GM12878 (cell line): ENCODE data around the gene EYA2. TPM values are rescaled to one million over a fixed set of nuclear protein-coding genes. Genes with fewer than 3 reads are reported as not detected.

Experiments
- ATAC-seq: fragments of 200-7000 bp; cut with Tn5 transposase; 3 replicates; pipeline ENCODE4 v1.9.1; 2020; ENCODE audit warnings: mild to moderate bottlenecking, moderate library complexity
- BruUV-seq: library from RNA; stranded (reverse); fragments of 400-500 nt; replicated peaks from 2 replicates; lab custom pipeline; 2021; lab: Mats Ljungman, UMichigan
- CTCF ChIA-PET: fragments of 300-600 bp; sonication (Branson Sonifier 250); formaldehyde crosslinking; extraction: SDS; loops from one replicate; lab custom pipeline; 2021; ENCODE audit warnings: inconsistent platforms; lab: Yijun Ruan, JAX
- POLR2A ChIA-PET: fragments of 350-600 bp; formaldehyde crosslinking; extraction: SDS; loops from one replicate; lab custom pipeline; 2021; ENCODE audit warnings: inconsistent platforms; lab: Charles Lee
- RAD21 ChIA-PET: fragments of 300-600 bp; sonication (Branson Sonifier 250); formaldehyde crosslinking; loops from one replicate; lab custom pipeline; 2023; ENCODE audit warnings: antibody characterized with exemption; ENCODE audit not compliant: unreplicated experiment; lab: Charles Lee
- SMC1A ChIA-PET: fragments of 300-600 bp; sonication (Branson Sonifier 250); formaldehyde crosslinking; loops from one replicate; lab custom pipeline; 2023; ENCODE audit not compliant: unreplicated experiment, uncharacterized antibody; lab: Charles Lee
- DNase-seq: peaks from one replicate; pipeline ENCODE4 v3.0.0-alpha.2; 2011; ENCODE audit warnings: low read depth, low spot score
- FAIRE-seq: peaks from 3 replicates; lab custom pipeline; 2011; peaks lifted over from hg19 to GRCh38; lab: Jason Lieb, UNC
- H2AFZ ChIP-seq: 2 replicates; pipeline ENCODE4 v1.6.0; 2011; ENCODE audit warnings: low read depth, low read length, control low read depth; ENCODE audit not compliant: control insufficient read depth
- H3K27ac ChIP-seq: 2 replicates; pipeline ENCODE4 v1.5.1; 2011; ENCODE audit warnings: control low read depth; ENCODE audit not compliant: control insufficient read depth, insufficient read depth
- H3K27me3 ChIP-seq, 2 experiments: replicated peaks in 1 of 2; 2 replicates each; pipeline versions ENCODE4 v1.6.0 to v1.6.1; 2011; ENCODE audit warnings: low read length in 1 of 2; ENCODE audit not compliant: control insufficient read depth in 2 of 2, insufficient read depth in 2 of 2
- H3K36me3 ChIP-seq, 2 experiments: 2 replicates each; pipeline ENCODE4 v1.5.1; 2011; ENCODE audit warnings: low read length in 1 of 2; ENCODE audit not compliant: control insufficient read depth in 2 of 2, insufficient read depth in 2 of 2
- H3K4me1 ChIP-seq: 2 replicates; pipeline ENCODE4 v1.6.1; 2011; ENCODE audit warnings: mild to moderate bottlenecking, low read length, moderate library complexity, mixed read lengths; ENCODE audit not compliant: control insufficient read depth, insufficient read depth
- H3K4me2 ChIP-seq: 2 replicates; pipeline ENCODE4 v1.6.0; 2011; ENCODE audit warnings: control low read depth; ENCODE audit not compliant: control insufficient read depth, insufficient read depth
- H3K4me3 ChIP-seq: fragments of 200-600 bp; sonication (generic); 2 replicates; pipeline ENCODE4 v1.5.1; 2016
- H3K79me2 ChIP-seq: 2 replicates; pipeline ENCODE4 v1.6.0; 2011; ENCODE audit warnings: low read length; ENCODE audit not compliant: control insufficient read depth, insufficient read depth
- H3K9ac ChIP-seq: 2 replicates; pipeline ENCODE4 v1.8.0; 2011; ENCODE audit warnings: low read length, control low read depth, mixed read lengths; ENCODE audit not compliant: control insufficient read depth, insufficient read depth
- H3K9me3 ChIP-seq: replicated peaks from 3 replicates; pipeline ENCODE4 v1.5.1; 2011; ENCODE audit warnings: mild to moderate bottlenecking, low read length; ENCODE audit not compliant: control insufficient read depth, insufficient read depth
- H4K20me1 ChIP-seq: 2 replicates; pipeline ENCODE4 v1.6.0; 2011; ENCODE audit not compliant: control insufficient read depth, insufficient read depth
- BHLHE40 ChIP-seq, 2 experiments: fragments of 450-650 bp in 1 of 2; IDR thresholded peaks; 2 replicates each; pipeline ENCODE4 v1.6.1; 2011 to 2017; ENCODE audit warnings: low read depth in 2 of 2, borderline replicate concordance in 1 of 2, improper control_type of control experiment in 1 of 2, low read length in 1 of 2, mild to moderate bottlenecking in 1 of 2
- CBFB ChIP-seq: IDR thresholded peaks from 2 replicates; pipeline ENCODE4 v1.6.1; 2016; ENCODE audit warnings: antibody characterized with exemption, low read depth
- CBX5 ChIP-seq: sonication (generic); IDR thresholded peaks from 2 replicates; pipeline ENCODE4 v1.6.1; 2016; ENCODE audit warnings: low read depth, moderate library complexity, mild to moderate bottlenecking, inconsistent platforms
- HCFC1 ChIP-seq: fragments of 150-350 bp; IDR thresholded peaks from 2 replicates; pipeline ENCODE4 v1.6.1; 2014; ENCODE audit warnings: low read length
- RAD51 ChIP-seq: fragments of 450-650 bp; IDR thresholded peaks from 2 replicates; pipeline ENCODE4 v1.6.1; 2016; ENCODE audit warnings: moderate library complexity, mild to moderate bottlenecking, inconsistent platforms
- SIX5 ChIP-seq: IDR thresholded peaks from 2 replicates; pipeline ENCODE4 v1.6.1; 2011; ENCODE audit warnings: mild to moderate bottlenecking, low read depth, low read length, moderate library complexity; ENCODE audit not compliant: severe bottlenecking
- SMC3 ChIP-seq: IDR thresholded peaks from 2 replicates; pipeline ENCODE4 v1.6.1; 2011; ENCODE audit warnings: low read length, improper control_type of control experiment, borderline replicate concordance
- TCF12 ChIP-seq: IDR thresholded peaks from 2 replicates; pipeline ENCODE4 v1.6.1; 2011; ENCODE audit warnings: low read depth, mild to moderate bottlenecking, low read length
- WGBS: methylation state at CpG from one replicate; pipeline ENCODE4 v1.1.6; 2016; ENCODE audit warnings: low lambda C conversion rate; ENCODE audit not compliant: insufficient replicate concordance, insufficient coverage; ENCODE audit errors: missing lambda C conversion rate; 5-methylcytosine and 5-hydroxymethylcytosine counted together
- in situ Hi-C: fragments of 300-500 bp; cut with MboI; formaldehyde crosslinking; loops from 9 replicates; pipeline ENCODE4 v1.14.3; 2018; ENCODE audit warnings: mixed read lengths
- intact Hi-C: fragments of 100-400 bp; cut with micrococcal nuclease; formaldehyde crosslinking; loops from one replicate; pipeline ENCODE4 v1.14.2; 2022; ENCODE audit not compliant: unreplicated experiment
- polyA plus RNA-seq, 11 experiments: library from polyadenylated mRNA; depleted of rRNA in 4 of 11; unstranded in 6 of 11; stranded (reverse) in 5 of 11; fragments of >200 nt; fragmentation: Nextera tagmentation in 4 of 11; fragmentation: Illumina TruSeq in 1 of 11; extraction: Ambion mirVana in 4 of 11; extraction: Trizol in 1 of 11; gene quantifications; 1 replicate in 1 of 11; 2 replicates in 10 of 11; pipeline versions ENCODE4 v1.2.1 to v1.2.3, GENCODE V29; 2011 to 2016; ENCODE audit warnings: inconsistent platforms in 2 of 11, missing spikeins in 2 of 11, low read depth in 1 of 11
- total RNA-seq, 4 experiments: library from RNA; depleted of rRNA in 3 of 4; stranded (reverse); fragments of >200 nt in 3 of 4; fragmentation: Illumina TruSeq in 1 of 4; extraction: Trizol in 1 of 4; gene quantifications; 2 replicates each; pipeline versions ENCODE4 v1.2.1 to v1.2.3, GENCODE V29; 2013 to 2021
- TF ChIP-seq, protein P1 (sequence below), 3 experiments: IDR thresholded peaks in 2 of 3; conservative IDR thresholded peaks in 1 of 3; 2 replicates each; pipeline ENCODE4 v1.5.1; 2011; ENCODE audit warnings: low read depth in 3 of 3, low read length in 3 of 3, mild to moderate bottlenecking in 3 of 3, control low read depth in 2 of 3, moderate library complexity in 2 of 3, inconsistent platforms in 1 of 3, mixed read lengths in 1 of 3; ENCODE audit not compliant: control insufficient read depth in 2 of 3, insufficient read depth in 1 of 3; ENCODE audit errors: extremely low read depth in 1 of 3
- TF ChIP-seq, protein P2 (sequence below): IDR thresholded peaks from 2 replicates; pipeline ENCODE4 v1.6.1; 2011; ENCODE audit warnings: borderline replicate concordance, low read depth, mild to moderate bottlenecking, moderate library complexity, mixed read lengths, low read length; ENCODE audit not compliant: insufficient read depth; ENCODE audit errors: extremely low read length
- TF ChIP-seq, protein P3 (sequence below): IDR thresholded peaks from 2 replicates; pipeline ENCODE4 v1.6.1; 2011; ENCODE audit warnings: low read depth, mild to moderate bottlenecking, low read length, moderate library complexity, borderline replicate concordance; ENCODE audit errors: extremely low read depth
- TF ChIP-seq, protein P4 (sequence below): fragments of 450-650 bp; formaldehyde crosslinking; IDR thresholded peaks from 2 replicates; pipeline ENCODE4 v1.4.0; 2022; ENCODE audit warnings: mild to moderate bottlenecking, moderate library complexity

The EYA2 gene
- total and polyA plus RNA-seq, 10 of the 15 experiments (the other 5 are each of a cell fraction or from before 2014, with no cell fraction given), result 0.20 TPM; not detected in 9

DNA sequence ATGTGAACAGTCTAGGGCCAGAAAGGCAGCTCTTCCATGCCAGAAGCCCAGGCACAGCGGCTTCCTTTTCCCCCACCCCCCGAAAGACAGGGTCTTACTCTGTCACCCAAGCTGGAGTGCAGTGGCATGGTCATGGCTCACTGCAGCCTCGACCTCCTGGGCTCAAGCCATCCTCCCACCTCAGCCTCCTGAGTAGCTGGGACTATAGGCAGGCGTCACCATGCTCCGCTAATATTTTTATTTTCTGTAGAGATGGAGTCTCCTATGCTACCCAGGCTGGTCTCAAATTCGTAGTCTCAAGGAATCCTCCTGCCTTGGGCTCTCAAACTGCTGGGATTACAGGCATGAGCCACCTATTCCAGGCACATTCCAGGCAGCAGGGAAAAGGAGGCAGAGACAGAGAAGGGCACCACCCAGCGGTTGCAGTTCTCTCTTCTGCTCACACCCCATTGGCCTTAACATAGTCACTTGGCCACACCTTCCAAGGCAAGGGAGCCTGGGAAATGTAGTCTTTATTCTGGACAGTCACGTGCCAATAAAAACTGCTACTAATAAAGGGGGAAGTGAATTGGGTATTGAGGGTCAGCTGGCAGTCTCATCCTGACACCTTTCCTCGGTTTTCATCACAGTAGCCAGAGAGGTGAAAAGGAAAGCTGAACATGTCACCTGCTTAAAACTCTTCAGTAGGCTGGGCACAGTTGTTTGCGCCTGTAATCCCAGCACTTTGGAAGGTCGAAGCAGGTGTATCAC lies 255.9 kb downstream of the EYA2 start:
- Histone ChIP-seq H3K4me1 (no peaks in the 10 kb centered on the region), H3K27ac (no peak overlapping the region), H3K4me2 (no peak overlapping the region), H3K9ac (no peak overlapping the region), H4K20me1 (no peaks in the 10 kb centered on the region), H3K27me3 (no peaks in the 10 kb centered on the region; a peak in 2 of 4 replicates), H3K36me3 (no peaks in the 10 kb centered on the region), H3K4me3 (no peak overlapping the region), H2AFZ (no peak overlapping the region), H3K9me3 (no peaks in the 10 kb centered on the region), H3K79me2 (no peaks in the 10 kb centered on the region)
- intact Hi-C loops, result no loop called here
- ChIA-PET CTCF (interaction anchor here (0.8 to 1.3 kb wide), 3 partner anchors 13 to 393 kb away, joined by 3 read pairs; no protein-coding TSS in a partner anchor), POLR2A (no interaction called here), RAD21 (interaction anchor here (0.8 kb wide), 1 partner anchor 387 kb away, joined by 3 read pairs; no protein-coding TSS in a partner anchor), SMC1A (interaction anchor here (0.6 to 1.3 kb wide), 3 partner anchors 231 to 396 kb away, joined by 3 to 4 read pairs (median 3); no protein-coding TSS in a partner anchor)
- 58% methylated on average over 11 of the region's 11 CpGs for WGBS
- peak; percentile 87 for ATAC-seq
- TF ChIP-seq, protein P1, sequence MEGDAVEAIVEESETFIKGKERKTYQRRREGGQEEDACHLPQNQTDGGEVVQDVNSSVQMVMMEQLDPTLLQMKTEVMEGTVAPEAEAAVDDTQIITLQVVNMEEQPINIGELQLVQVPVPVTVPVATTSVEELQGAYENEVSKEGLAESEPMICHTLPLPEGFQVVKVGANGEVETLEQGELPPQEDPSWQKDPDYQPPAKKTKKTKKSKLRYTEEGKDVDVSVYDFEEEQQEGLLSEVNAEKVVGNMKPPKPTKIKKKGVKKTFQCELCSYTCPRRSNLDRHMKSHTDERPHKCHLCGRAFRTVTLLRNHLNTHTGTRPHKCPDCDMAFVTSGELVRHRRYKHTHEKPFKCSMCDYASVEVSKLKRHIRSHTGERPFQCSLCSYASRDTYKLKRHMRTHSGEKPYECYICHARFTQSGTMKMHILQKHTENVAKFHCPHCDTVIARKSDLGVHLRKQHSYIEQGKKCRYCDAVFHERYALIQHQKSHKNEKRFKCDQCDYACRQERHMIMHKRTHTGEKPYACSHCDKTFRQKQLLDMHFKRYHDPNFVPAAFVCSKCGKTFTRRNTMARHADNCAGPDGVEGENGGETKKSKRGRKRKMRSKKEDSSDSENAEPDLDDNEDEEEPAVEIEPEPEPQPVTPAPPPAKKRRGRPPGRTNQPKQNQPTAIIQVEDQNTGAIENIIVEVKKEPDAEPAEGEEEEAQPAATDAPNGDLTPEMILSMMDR (IDR thresholded peaks at IDR 0.05 in 2 of 3, conservative IDR thresholded peaks at IDR 0.05 in 1 of 3; ENCODE audit: control insufficient read depth in 2 of 3, extremely low read depth in 1 of 3, insufficient read depth in 1 of 3, low read depth in 3 of 3, low read length in 3 of 3), result peak; percentile 31 to 45 (median 32); a peak in 4 of 6 replicates
- TF ChIP-seq CBX5 (no peak), BHLHE40 (IDR thresholded peaks at IDR 0.05; ENCODE audit: borderline replicate concordance in 1 of 2, low read depth in 2 of 2, low read length in 1 of 2) (peak; percentile 83 to 87), RAD51 (peak; percentile 76; the same call in 1 of the 2 replicates), HCFC1 (peak; percentile 70), SMC3 (peak; percentile 28; the same call in 1 of the 2 replicates), SIX5 (peak; percentile 72), TCF12 (no peak), CBFB (no peak)
- TF ChIP-seq, protein P2, sequence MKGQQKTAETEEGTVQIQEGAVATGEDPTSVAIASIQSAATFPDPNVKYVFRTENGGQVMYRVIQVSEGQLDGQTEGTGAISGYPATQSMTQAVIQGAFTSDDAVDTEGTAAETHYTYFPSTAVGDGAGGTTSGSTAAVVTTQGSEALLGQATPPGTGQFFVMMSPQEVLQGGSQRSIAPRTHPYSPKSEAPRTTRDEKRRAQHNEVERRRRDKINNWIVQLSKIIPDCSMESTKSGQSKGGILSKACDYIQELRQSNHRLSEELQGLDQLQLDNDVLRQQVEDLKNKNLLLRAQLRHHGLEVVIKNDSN, result peak; percentile 28
- TF ChIP-seq, protein P3, sequence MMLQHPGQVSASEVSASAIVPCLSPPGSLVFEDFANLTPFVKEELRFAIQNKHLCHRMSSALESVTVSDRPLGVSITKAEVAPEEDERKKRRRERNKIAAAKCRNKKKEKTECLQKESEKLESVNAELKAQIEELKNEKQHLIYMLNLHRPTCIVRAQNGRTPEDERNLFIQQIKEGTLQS, result 0 out of 2 replicates have a peak, but pooled peaks have one; percentile 27
- TF ChIP-seq, protein P4, sequence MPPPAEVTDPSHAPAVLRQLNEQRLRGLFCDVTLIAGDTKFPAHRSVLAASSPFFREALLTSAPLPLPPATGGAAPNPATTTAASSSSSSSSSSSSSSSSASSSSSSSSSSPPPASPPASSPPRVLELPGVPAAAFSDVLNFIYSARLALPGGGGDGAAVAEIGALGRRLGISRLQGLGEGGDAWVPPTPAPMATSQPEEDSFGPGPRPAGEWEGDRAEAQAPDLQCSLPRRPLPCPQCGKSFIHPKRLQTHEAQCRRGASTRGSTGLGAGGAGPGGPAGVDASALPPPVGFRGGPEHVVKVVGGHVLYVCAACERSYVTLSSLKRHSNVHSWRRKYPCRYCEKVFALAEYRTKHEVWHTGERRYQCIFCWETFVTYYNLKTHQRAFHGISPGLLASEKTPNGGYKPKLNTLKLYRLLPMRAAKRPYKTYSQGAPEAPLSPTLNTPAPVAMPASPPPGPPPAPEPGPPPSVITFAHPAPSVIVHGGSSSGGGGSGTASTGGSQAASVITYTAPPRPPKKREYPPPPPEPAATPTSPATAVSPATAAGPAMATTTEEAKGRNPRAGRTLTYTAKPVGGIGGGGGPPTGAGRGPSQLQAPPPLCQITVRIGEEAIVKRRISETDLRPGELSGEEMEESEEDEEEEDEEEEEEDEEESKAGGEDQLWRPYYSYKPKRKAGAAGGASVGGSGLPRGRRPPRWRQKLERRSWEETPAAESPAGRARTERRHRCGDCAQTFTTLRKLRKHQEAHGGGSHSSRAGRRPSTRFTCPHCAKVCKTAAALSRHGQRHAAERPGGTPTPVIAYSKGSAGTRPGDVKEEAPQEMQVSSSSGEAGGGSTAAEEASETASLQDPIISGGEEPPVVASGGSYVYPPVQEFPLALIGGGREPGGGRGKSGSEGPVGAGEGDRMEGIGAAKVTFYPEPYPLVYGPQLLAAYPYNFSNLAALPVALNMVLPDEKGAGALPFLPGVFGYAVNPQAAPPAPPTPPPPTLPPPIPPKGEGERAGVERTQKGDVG (CRISPR knock-in tag), result no peak
- BruUV-seq, result no TSS peak
- FAIRE-seq, result no peak
- DNase-seq, result no peak
- in situ Hi-C loops, result no loop called here
